HG02840 (cell line): Measurements from ENCODE around the gene FGF12.

Experiments
- ATAC-seq: cut with Tn5 transposase; IDR thresholded peaks from one replicate; pipeline ENCODE4 v1.9.1; 2021; ENCODE audit warnings: mild to moderate bottlenecking, moderate library complexity, moderate number of reproducible peaks; ENCODE audit not compliant: unreplicated experiment, low FRiP score

Gene FGF12

GRCh38 chr3:192220915-192221314 is 506.4 kb downstream of the FGF12 start:
- no peak for ATAC-seq

- ATAC-seq: no peak
These were observed 507.4 kb downstream of the FGF12 start for GRCh38 chr3:192219926-192220325.

- ATAC-seq: no peak
These were observed 511.3 kb downstream of the FGF12 start for GRCh38 chr3:192216067-192216466.

DNA sequence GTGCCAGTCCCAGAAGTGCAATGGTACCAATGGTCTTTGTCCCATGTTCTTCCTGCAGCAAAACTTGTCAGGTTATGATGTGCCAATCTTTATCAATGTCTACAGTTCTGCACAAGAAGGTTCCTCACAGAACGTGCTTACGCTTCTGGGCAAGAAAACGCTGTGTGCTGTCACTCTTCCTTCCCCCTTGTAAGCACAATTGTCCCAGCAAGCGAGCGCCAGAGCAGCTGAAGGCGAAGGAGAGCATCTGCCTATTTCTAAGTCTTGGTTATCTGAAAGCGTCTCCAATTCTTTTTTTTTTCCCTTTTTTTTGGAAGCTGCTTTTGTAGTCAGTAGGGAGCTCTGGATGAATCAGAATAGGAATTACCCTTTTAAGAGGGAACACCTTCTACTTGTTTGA is 514.4 kb downstream of the FGF12 start:
- no peak for ATAC-seq

- no peak for ATAC-seq
These were observed 515.0 kb downstream of the FGF12 start for GRCh38 chr3:192212335-192212734.

- ATAC-seq: no peak
These were observed 519.7 kb downstream of the FGF12 start for GRCh38 chr3:192207651-192208050.

GRCh38 chr3:192207239-192207638 is 520.1 kb downstream of the FGF12 start:
- ATAC-seq: no peak

GRCh38 chr3:192194085-192194484 is 533.3 kb downstream of the FGF12 start:
- no peak for ATAC-seq

DNA sequence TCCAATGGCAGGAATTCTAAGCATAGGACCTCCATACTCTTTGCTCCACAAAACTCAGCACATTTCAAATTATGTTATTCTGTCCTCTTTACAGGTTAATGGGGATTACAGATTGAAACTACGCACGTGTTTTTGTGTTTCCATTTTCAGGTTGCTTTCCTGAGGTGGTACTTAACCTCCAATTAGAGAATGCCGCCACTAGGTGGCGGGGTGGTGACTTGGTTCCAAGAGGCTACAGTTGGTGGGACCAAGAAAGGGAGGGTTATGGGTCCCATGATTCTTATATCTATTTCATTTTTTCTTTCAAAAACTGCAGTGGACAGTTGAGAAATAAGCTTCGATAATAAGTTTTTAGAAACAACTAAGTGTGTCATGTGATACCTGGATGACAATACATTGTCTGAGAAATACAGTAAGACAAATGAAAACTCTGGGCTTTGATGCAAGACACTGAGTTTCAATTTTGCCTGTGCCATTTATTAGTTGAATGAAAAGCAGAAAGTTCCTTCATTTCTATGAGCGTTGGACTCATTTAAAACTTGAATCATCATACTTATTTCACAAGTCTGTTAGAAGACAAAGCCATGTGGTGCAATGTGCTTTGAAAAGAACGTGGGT is 539.0 kb downstream of the FGF12 start:
- ATAC-seq: peak; percentile 75

DNA sequence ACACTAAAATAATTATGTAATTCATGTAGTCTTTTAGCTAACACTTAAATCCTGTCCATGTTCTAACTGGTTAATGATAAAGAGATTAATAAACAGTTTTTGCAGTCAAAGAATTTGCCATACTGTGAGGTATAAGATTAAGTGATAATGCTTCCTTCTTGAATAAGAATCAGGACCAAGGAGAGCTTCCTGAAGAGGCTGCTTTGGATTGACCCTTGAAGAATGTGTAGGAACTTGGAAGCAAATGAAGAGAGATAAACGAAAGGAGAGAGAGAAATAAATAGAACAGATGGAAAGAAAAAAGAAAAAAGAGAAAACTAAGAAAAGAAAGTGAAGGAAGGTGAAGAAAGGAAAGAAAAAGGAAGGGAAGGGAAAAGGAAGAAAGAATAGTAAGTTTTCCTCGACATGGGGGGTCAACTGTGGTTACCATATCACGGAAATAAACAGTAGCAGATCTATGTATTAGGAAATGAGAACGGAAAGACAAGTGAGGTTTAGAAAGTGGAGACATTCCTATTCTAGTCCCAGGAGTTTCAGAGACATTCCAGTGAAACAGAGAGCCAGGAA is 539.8 kb downstream of the FGF12 start:
- ATAC-seq: no peak

GRCh38 chr3:192186498-192186897 is 540.8 kb downstream of the FGF12 start:
- ATAC-seq: no peak

GRCh38 chr3:192186045-192186444 is 541.3 kb downstream of the FGF12 start:
- ATAC-seq: no peak

- ATAC-seq: no peak
These were observed 544.2 kb downstream of the FGF12 start for GRCh38 chr3:192183109-192183508.

GRCh38 chr3:192181151-192181550 is 546.2 kb downstream of the FGF12 start:
- no peak for ATAC-seq

GRCh38 chr3:192177383-192177782 is 550.0 kb downstream of the FGF12 start:
- no peak for ATAC-seq

GRCh38 chr3:192174283-192174682 is 553.1 kb downstream of the FGF12 start:
- no peak for ATAC-seq

- no peak for ATAC-seq
These were observed 556.1 kb downstream of the FGF12 start for GRCh38 chr3:192171213-192171612.

DNA sequence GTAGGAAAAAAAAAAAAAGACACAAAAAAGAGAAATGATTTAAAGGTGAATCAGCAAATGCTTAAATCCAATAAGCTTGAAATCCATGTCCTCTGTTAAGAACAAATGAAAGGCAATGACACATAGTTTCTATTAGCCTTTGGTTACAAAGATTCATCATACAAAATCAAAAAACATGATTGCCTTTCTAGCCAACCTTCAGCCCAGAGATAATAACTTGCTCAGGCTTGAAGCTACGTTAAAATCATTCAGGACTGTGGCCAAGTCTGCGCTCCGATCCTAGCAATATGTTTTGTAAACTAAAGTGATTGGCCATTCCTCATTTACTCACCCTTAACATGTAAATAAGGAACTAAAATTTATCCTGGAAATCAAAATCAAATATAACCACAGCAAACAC is 556.7 kb downstream of the FGF12 start:
- ATAC-seq: no peak

- ATAC-seq: no peak
These were observed 557.3 kb downstream of the FGF12 start for GRCh38 chr3:192170031-192170430.

- ATAC-seq: no peak
These were observed 557.9 kb downstream of the FGF12 start for GRCh38 chr3:192169332-192169915.

- ATAC-seq: no peak
These were observed 559.1 kb downstream of the FGF12 start for GRCh38 chr3:192168202-192168601.

- ATAC-seq: no peak
These were observed 561.8 kb downstream of the FGF12 start for GRCh38 chr3:192165552-192165951.
